HepG2 (cell line): ENCODE data around the gene ACTN3. TPM values are rescaled to one million over a fixed set of nuclear protein-coding genes. Genes with fewer than 3 reads are reported as not detected.

Experiments used
- CEBPZ ChIP-seq: IDR thresholded peaks from 2 replicates; pipeline ENCODE4 v1.6.1; 2012; ENCODE audit warnings: low read length, improper control_type of control experiment
- DNMT1 ChIP-seq: sonication (generic); formaldehyde crosslinking; IDR thresholded peaks from 2 replicates; pipeline ENCODE4 v1.5.1; 2020; ENCODE audit warnings: mild to moderate bottlenecking, missing genetic modification reagents
- DZIP1 ChIP-seq: sonication (generic); formaldehyde crosslinking; IDR thresholded peaks from 2 replicates; pipeline ENCODE4 v1.5.0; 2020; ENCODE audit warnings: mild to moderate bottlenecking, missing genetic modification reagents
- HBP1 ChIP-seq: IDR thresholded peaks from 2 replicates; pipeline ENCODE4 v1.6.1; 2016; ENCODE audit warnings: low read depth, control low read depth
- HNRNPK ChIP-seq: fragments of 200-400 bp; formaldehyde crosslinking; IDR thresholded peaks from 2 replicates; pipeline ENCODE4 v1.6.1; 2018; ENCODE audit warnings: low read length, low read depth, moderate library complexity, mild to moderate bottlenecking; ENCODE audit not compliant: poor library complexity, severe bottlenecking
- IKZF5 ChIP-seq: IDR thresholded peaks from 2 replicates; pipeline ENCODE4 v1.6.1; 2018; ENCODE audit warnings: missing genetic modification reagents, mild to moderate bottlenecking, missing compliant biosample characterization
- KDM6A ChIP-seq: IDR thresholded peaks from 2 replicates; pipeline ENCODE4 v1.6.1; 2016; ENCODE audit warnings: low read depth
- KMT2A ChIP-seq: sonication (generic); formaldehyde crosslinking; IDR thresholded peaks from 2 replicates; pipeline ENCODE4 v1.4.0; 2020; ENCODE audit warnings: missing genetic modification reagents
- MAFG ChIP-seq: sonication (generic); formaldehyde crosslinking; IDR thresholded peaks from 2 replicates; pipeline ENCODE4 v1.5.1; 2020; ENCODE audit warnings: mild to moderate bottlenecking, missing genetic modification reagents
- RXRA ChIP-seq: sonication (generic); formaldehyde crosslinking; IDR thresholded peaks from 2 replicates; pipeline ENCODE4 v1.5.1; 2020; ENCODE audit warnings: missing genetic modification reagents
- TARDBP ChIP-seq: sonication (generic); formaldehyde crosslinking; IDR thresholded peaks from 2 replicates; pipeline ENCODE4 v1.8.0; 2022; ENCODE audit warnings: mild to moderate bottlenecking, missing genetic modification reagents
- THAP7 ChIP-seq: sonication (generic); formaldehyde crosslinking; IDR thresholded peaks from 2 replicates; pipeline ENCODE4 v1.8.1; 2023; ENCODE audit warnings: mild to moderate bottlenecking, missing genetic modification reagents
- THAP9 ChIP-seq: sonication (generic); formaldehyde crosslinking; IDR thresholded peaks from 2 replicates; pipeline ENCODE4; 2020; ENCODE audit warnings: missing genetic modification reagents, mild to moderate bottlenecking, borderline replicate concordance
- ZNF343 ChIP-seq: sonication (generic); formaldehyde crosslinking; IDR thresholded peaks from 2 replicates; pipeline ENCODE4 v1.4.0; 2020; ENCODE audit warnings: mild to moderate bottlenecking, missing genetic modification reagents
- ZNF746 ChIP-seq: sonication (generic); formaldehyde crosslinking; IDR thresholded peaks from 2 replicates; pipeline ENCODE4 v1.8.0; 2022; ENCODE audit warnings: mild to moderate bottlenecking, missing genetic modification reagents
- polyA plus RNA-seq, 8 experiments: library from polyadenylated mRNA; depleted of rRNA in 3 of 8; stranded (reverse) in 7 of 8; unstranded in 1 of 8; fragments of >200 nt; fragmentation: Illumina TruSeq in 4 of 8; extraction: Trizol in 4 of 8; gene quantifications; 2 replicates each; pipeline versions ENCODE4 v1.2.1 to v1.2.3, GENCODE V29; 2011 to 2016; ENCODE audit warnings: low read depth in 4 of 8, missing spikeins in 1 of 8, mixed read lengths in 1 of 8; ENCODE audit not compliant: insufficient read depth in 1 of 8
- total RNA-seq, 5 experiments: library from RNA; depleted of rRNA; stranded (reverse); fragments of >200 nt; fragmentation: Illumina TruSeq; extraction: Trizol; gene quantifications; 2 replicates each; pipeline ENCODE4 v1.2.3, GENCODE V29; 2016; ENCODE audit warnings: low read depth in 1 of 5

ACTN3 gene
- total and polyA plus RNA-seq, 2 of the 13 experiments (the other 11 are each of a cell fraction or from before 2014, with no cell fraction given): 0.04 to 0.09 TPM

- TF ChIP-seq DZIP1 (CRISPR knock-in tag) (no peak), KMT2A (CRISPR knock-in tag) (peak; percentile 87), KDM6A (no peak), ZNF343 (CRISPR knock-in tag) (no peak), DNMT1 (CRISPR knock-in tag) (0 out of 2 replicates have a peak, but pooled peaks have one; percentile 49), THAP7 (CRISPR knock-in tag) (0 out of 2 replicates have a peak, but pooled peaks have one; percentile 45), IKZF5 (CRISPR knock-in tag) (peak; percentile 35; the same call in 1 of the 2 replicates), THAP9 (CRISPR knock-in tag) (peak; percentile 63; the same call in 1 of the 2 replicates), MAFG (CRISPR knock-in tag) (no peak), HNRNPK (no peak), RXRA (CRISPR knock-in tag) (peak; percentile 73; the same call in 1 of the 2 replicates), TARDBP (CRISPR knock-in tag) (peak; percentile 78), CEBPZ (no peak), ZNF746 (CRISPR knock-in tag) (no peak), HBP1 (peak; percentile 63)
These were observed 36.3 kb upstream of the ACTN3 start, which contains the start of gene BBS1 (continued) for GRCh38 chr11:66510271-66510989.
